GM19099 (cell line): Measurements from ENCODE around the gene SYT11.

ENCODE experiments used
- POLR2A ChIP-seq: IDR thresholded peaks from 3 replicates; pipeline ENCODE4 v1.6.1; 2011; ENCODE audit warnings: low read depth; ENCODE audit not compliant: insufficient read length; ENCODE audit errors: extremely low read depth

The SYT11 gene, protein sequence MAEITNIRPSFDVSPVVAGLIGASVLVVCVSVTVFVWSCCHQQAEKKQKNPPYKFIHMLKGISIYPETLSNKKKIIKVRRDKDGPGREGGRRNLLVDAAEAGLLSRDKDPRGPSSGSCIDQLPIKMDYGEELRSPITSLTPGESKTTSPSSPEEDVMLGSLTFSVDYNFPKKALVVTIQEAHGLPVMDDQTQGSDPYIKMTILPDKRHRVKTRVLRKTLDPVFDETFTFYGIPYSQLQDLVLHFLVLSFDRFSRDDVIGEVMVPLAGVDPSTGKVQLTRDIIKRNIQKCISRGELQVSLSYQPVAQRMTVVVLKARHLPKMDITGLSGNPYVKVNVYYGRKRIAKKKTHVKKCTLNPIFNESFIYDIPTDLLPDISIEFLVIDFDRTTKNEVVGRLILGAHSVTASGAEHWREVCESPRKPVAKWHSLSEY

GRCh38 chr1:155859234-155859829, at the start of gene SYT11:
SYT11 (plus strand) TSS chr1:155859567; CDS start chr1:155859762, 195 bp downstream.
- peak; percentile 50 for TF ChIP-seq POLR2A

DNA sequence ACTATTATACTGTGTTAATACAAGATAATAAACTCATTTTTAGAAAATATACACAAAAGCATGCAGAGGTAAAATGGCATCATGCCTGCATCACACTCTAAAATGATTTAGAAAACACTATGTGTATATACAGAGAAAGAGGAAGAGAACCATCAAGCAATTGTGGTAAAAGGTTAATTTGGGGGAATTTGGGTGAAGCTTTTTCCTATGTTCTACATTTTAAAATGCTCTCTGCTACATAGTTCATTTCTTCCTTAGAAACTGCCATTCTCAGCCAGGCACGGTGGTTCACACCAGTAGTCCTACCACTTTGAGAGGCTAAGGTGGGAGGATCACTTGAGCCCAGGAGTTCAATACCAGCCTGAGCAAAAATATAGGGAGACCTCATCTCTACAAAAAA, 46.5 kb upstream of the SYT11 start:
- no peak for TF ChIP-seq POLR2A

DNA sequence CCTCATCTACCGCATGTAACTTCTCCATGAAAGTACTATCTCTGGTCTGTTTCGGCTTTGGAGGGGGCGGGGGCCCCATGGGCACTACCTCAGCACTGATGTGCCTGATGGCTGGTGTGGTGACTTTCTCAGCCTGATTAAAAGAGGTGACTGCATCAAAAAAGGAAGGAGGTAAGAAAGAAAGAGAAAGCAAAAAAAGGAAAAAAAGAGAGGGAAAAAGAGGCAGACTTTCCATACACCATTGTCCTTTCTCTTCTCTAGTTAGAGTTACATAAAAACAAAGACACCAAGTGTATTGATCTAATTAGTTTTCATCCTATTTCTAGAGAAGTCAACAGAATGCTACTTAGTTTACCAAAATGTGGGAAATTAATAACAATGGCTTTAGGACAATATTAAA, 45.7 kb upstream of the SYT11 start:
- no peak for TF ChIP-seq POLR2A

- TF ChIP-seq POLR2A, result no peak
These were observed 43.0 kb upstream of the SYT11 start for GRCh38 chr1:155816351-155816750.

GRCh38 chr1:155827450-155827849, 31.9 kb upstream of the SYT11 start:
- no peak for TF ChIP-seq POLR2A

- TF ChIP-seq POLR2A, result no peak
These were observed 27.9 kb upstream of the SYT11 start for GRCh38 chr1:155831279-155831976.

DNA sequence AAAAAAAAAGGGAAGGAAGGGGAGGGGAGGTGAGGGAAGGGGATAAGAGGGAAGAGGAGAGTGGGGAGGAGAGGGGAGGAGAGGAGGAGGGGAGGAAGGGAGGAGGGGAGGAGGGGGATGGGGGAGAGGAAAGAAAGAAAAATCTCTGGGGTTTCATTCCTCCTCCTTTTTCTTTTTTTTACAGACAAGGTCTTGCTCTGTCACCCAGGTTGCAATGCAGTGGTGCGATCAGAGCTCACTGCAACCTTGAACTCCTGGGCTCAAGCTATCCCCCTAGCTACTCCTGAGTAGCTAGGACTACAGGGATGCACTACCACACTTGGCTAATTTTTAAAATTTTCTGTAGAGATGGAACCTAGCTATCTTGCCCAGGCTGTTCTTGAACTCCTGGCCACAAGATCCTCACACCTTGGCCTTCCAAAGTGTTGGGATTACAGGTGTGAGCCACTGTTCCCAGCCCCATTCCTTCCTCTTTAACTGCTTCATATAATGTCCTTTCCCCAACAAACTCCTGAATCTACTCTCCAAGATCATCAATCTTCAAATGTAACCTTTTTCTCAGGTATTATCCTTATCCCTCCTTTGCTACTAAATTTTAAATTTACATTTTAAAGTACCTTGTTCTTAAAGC, 25.6 kb upstream of the SYT11 start:
- no peak for TF ChIP-seq POLR2A

DNA sequence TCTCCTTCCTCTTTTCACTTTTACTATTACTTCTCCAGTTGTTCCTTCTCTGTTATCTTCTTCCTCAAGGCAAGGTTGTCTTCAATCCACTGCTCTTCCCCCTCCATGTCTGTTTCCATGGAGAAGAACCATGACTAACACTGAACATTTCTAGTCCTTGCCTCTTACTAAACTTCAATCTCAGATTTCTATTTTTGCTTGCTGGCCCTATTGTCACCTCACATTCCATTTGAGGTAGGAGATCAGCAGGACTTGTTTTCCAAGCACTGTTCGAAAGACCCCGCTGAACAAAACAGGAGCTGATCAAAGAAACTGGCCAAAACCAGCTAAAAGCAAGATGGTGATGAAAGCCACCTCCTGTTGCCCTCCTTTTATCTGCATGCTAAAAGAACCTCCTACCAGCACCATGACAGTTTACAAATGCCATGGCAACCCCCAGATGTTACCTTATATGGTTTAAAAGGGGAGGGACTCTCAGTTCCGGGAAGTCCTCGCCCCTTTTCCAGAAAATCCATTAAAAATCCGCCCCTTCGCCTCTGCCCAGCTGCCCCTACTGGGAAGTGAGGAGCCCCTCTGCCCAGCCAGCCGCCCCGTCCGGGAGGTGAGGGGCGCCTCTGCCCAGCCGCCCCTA, 25.0 kb upstream of the SYT11 start:
- no peak for TF ChIP-seq POLR2A

DNA sequence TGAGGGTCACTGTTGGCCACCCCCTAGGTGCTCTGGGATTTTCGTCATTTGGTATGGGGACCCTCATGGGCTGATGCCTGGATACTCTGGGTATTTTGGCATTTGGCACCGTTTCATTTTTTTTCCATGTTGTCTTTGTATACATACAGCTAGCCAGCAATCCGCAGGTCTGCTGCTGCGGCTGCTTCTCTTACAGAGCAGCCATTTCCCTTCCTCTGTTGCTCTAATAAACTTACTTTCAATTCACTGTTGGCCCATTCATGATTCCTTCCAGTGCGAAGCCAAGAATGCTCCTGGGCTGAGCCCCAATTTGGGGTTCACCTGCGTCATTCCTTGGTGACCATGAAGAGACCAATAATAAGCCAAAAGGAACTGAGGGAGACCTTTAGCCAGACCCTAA, 23.8 kb upstream of the SYT11 start:
- no peak for TF ChIP-seq POLR2A

- TF ChIP-seq POLR2A, result no peak
These were observed 19.0 kb upstream of the SYT11 start for GRCh38 chr1:155840386-155840785.

- TF ChIP-seq POLR2A, result no peak
These were observed 14.4 kb upstream of the SYT11 start for GRCh38 chr1:155844860-155845421.

GRCh38 chr1:155847823-155848529, 11.4 kb upstream of the SYT11 start:
- no peak for TF ChIP-seq POLR2A

- no peak for TF ChIP-seq POLR2A
These were observed 9.0 kb upstream of the SYT11 start for GRCh38 chr1:155850345-155850744.

GRCh38 chr1:155856257-155856974, 3.0 kb upstream of the SYT11 start:
- TF ChIP-seq POLR2A, result no peak
